Liver (tissue), 3 donors: ENCODE measurements around the gene SGSH.

Experiments
- ATF3 ChIP-seq: IDR thresholded peaks from 2 replicates; pipeline ENCODE4 v1.6.1; 2016; ENCODE audit warnings: antibody characterized with exemption
- CTCF ChIP-seq: fragments of 150-350 bp; IDR thresholded peaks from 2 replicates; pipeline ENCODE4 v1.5.1; 2017; ENCODE audit warnings: improper control_type of control experiment, low read depth, low read length; ENCODE audit not compliant: missing input control
- EGR1 ChIP-seq, 2 donors: IDR thresholded peaks; 2 replicates each; pipeline ENCODE4 v1.6.1; 2016 to 2018; ENCODE audit warnings: antibody characterized with exemption in 2 of 2, low read depth in 2 of 2
- FOXA1 ChIP-seq: IDR thresholded peaks from 2 replicates; pipeline ENCODE4 v1.6.1; 2016; ENCODE audit warnings: antibody characterized with exemption
- GABPA ChIP-seq, 2 donors: IDR thresholded peaks in 1 of 2; conservative IDR thresholded peaks in 1 of 2; 2 replicates each; pipeline ENCODE4 v1.6.1; 2016; ENCODE audit warnings: antibody characterized with exemption in 2 of 2, mild to moderate bottlenecking in 1 of 2, moderate library complexity in 1 of 2
- HNF4G ChIP-seq: IDR thresholded peaks from 2 replicates; pipeline ENCODE4 v1.6.1; 2016; ENCODE audit warnings: antibody characterized with exemption
- MAX ChIP-seq: IDR thresholded peaks from 2 replicates; pipeline ENCODE4 v1.6.1; 2016; ENCODE audit warnings: antibody characterized with exemption
- RAD21 ChIP-seq, 2 donors: IDR thresholded peaks; 2 replicates each; pipeline ENCODE4 v1.6.1; 2016; ENCODE audit warnings: antibody characterized with exemption in 2 of 2, mild to moderate bottlenecking in 2 of 2
- REST ChIP-seq: IDR thresholded peaks from 2 replicates; pipeline ENCODE4 v1.6.1; 2016; ENCODE audit warnings: antibody characterized with exemption, mild to moderate bottlenecking
- RXRA ChIP-seq, 2 donors: IDR thresholded peaks; 2 replicates each; pipeline ENCODE4 v1.6.1; 2017 to 2018; ENCODE audit warnings: antibody characterized with exemption in 2 of 2, mild to moderate bottlenecking in 1 of 2
- SP1 ChIP-seq: IDR thresholded peaks from 2 replicates; pipeline ENCODE4 v1.6.1; 2018; ENCODE audit warnings: antibody characterized with exemption, mild to moderate bottlenecking
- TAF1 ChIP-seq: conservative IDR thresholded peaks from 2 replicates; pipeline ENCODE4 v1.6.1; 2016; ENCODE audit warnings: antibody characterized with exemption, mild to moderate bottlenecking
- YY1 ChIP-seq: IDR thresholded peaks from 2 replicates; pipeline ENCODE4 v1.6.1; 2016; ENCODE audit warnings: antibody characterized with exemption, mild to moderate bottlenecking
- donor health status: healthy.
- donor health status: healthy.

- TF ChIP-seq REST (no peak), MAX (no peak), EGR1 (IDR thresholded peaks at IDR 0.05; ENCODE audit: low read depth in 2 of 2) (no peak), RAD21 (IDR thresholded peaks at IDR 0.05) (no peak), TAF1 (no peak), RXRA (IDR thresholded peaks at IDR 0.05) (no peak), CTCF (no peak), SP1 (no peak), GABPA (IDR thresholded peaks at IDR 0.05 in 1 of 2, conservative IDR thresholded peaks at IDR 0.05 in 1 of 2) (no peak), YY1 (no peak), HNF4G (no peak), ATF3 (no peak), FOXA1 (no peak)
Measured at GRCh38 chr17:80214012-80214877, 5.9 kb downstream of the SGSH start.
